Body of pancreas (tissue), 4 donors: ENCODE results near the gene GUCY1B1.

ENCODE experiments used
- CTCF ChIP-seq, 7 experiments: fragments of 450-650 bp in 4 of 7; fragments of 200-600 bp in 3 of 7; sonication (generic) in 3 of 7; IDR thresholded peaks; one replicate each; pipeline ENCODE4 v1.5.1; 2016 to 2019; ENCODE audit warnings: antibody characterized with exemption in 7 of 7
- POLR2A ChIP-seq, 3 donors: fragments of 450-650 bp; IDR thresholded peaks; one replicate each; pipeline ENCODE4 v1.6.1; 2016; ENCODE audit warnings: antibody characterized with exemption in 3 of 3, mild to moderate bottlenecking in 2 of 3

GRCh38 chr4:155738548-155738947 is 20.3 kb upstream of the GUCY1B1 start:
- TF ChIP-seq CTCF (IDR thresholded peaks at IDR 0.05) (no peak), POLR2A (IDR thresholded peaks at IDR 0.05) (no peak)
